HG03469 (cell line): ENCODE measurements around the gene REPS1.
"Not testable (repeated sequence)": the region's sequence is repeated elsewhere in the genome, so short reads cannot be mapped to it uniquely, and the experiment has no call there.

Experiments
- ATAC-seq: cut with Tn5 transposase; IDR thresholded peaks from one replicate; pipeline ENCODE4 v1.9.1; 2021; ENCODE audit warnings: mild to moderate bottlenecking, moderate library complexity, moderate number of reproducible peaks; ENCODE audit not compliant: unreplicated experiment

The REPS1 gene

GRCh38 chr6:138987643-138988468, at the start of gene REPS1:
REPS1 (minus strand) TSS chr6:138988253; CDS start chr6:138987682, 571 bp downstream.
- ATAC-seq = peak; percentile 86

- no peak for ATAC-seq
Measured at GRCh38 chr6:139037490-139037889, 49.4 kb upstream of the REPS1 start.

DNA sequence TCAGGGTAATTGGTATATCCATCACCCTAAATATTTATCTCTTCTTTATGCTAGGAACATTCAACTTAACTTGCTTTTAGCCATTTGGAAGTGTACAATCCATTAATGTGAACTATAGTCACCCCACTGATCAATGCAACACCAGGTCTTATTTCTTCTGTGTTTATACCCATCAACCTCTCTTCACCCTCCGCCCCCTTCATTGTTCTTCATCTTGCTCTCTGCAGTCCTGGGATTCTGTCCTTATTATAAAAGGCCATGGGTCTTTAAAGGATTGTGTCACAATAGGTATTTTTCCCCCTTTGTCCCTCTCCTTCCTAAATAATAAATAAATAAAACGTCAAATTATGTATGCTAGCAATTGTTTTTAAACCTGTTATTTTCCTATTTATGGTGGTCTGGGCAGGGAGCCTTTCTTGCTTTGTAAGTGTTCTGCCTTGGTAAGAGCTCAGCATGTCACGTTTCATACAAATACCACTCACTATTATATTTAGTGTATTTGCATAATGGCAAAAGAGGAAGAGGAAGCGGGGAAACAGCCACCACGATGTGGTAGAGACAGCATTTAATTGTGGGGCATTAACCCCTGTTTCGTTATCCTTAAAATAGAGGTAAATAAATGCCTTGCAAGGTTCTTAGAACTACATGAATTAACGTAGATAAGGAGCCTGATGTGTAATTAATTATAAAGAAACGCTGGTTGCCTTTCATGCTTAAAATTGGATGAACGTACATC, 42.3 kb upstream of the REPS1 start:
- peak; percentile 69 for ATAC-seq

DNA sequence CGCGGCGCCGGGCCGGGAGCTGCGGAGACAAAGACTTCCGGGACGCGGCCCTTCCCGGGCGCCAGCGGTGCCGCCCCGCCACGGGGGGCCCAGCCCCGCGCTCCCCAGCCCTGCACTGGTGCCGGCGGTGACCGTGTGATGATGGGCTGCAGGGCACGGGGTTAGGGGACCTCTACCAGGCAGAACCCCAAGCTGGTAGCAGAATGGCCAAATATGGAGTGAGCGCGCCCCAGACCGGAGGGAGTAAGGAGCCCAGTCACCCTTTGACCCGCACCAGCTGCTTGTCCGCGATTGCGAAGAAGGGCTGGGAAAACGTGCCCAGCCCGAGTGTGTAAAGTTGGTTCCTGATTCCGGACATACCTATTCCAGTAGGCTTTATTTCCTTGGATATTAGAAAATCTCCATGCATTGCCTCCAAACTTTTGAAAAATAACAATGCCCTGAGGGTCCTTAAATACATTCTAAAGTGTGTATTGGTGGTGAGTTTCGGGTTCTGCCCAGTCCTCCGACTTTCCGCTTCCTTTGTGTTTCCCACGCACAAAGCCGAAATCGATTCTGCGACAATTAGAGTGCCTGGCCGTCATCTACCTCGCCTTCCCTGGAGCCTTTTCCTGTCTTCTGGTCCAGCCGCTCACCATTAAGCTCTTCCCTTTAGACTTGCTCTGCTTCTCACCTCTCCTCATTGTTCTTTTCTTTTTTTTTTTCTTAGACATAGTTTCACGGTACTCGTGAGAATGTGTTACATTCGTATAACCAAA, 41.6 kb upstream of the REPS1 start:
- ATAC-seq = peak; percentile 18

DNA sequence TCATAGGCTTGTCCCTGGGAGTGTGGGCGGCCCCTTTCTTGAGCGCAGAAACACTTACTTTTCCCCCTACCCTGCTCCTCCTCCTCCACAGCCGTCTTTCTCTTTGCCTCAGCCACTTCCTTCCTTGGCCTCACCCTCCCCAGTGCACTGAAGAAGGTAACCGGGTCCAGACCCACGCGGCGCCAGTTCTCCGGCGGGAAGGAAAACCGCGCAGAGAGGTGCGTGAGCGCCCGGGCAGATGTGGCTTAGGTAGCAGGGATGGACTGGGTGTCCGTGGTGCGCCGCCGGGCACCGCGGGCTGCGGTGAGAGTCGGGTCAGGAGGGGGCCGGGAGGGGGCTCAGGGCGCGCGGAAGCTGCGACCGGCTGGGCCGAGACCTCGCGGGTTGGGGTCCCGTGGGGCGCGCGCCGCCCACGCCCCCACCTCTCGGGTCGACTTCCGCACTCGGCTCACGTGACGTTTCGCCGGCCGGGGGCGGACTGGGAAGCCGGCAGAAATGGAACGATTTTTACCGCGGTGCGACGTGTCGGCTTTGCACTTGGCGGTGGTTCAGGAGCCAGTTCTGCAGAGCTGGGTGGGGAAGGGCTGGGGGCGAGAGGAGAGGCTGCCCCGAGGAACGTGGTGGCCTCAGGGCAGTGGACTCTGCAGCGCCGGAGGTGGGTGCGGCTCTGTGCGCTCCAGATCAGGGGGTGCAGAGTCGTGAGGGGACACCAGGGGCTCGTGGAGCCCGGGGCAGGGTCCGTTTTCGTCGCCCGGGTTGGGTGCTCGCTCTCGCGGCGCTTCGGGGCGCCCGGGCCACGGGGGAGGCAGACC, 40.8 kb upstream of the REPS1 start, which contains the start of gene ABRACL:
ABRACL (plus strand) TSS at position 88 of the 812 bp plus-strand sequence. CDS start 5,416 bp downstream, outside the sequence.
- peak; percentile 19 for ATAC-seq

GRCh38 chr6:139028215-139028657, 40.2 kb upstream of the REPS1 start:
- ATAC-seq = peak; percentile 24

GRCh38 chr6:139027620-139028182, 39.6 kb upstream of the REPS1 start:
- ATAC-seq = no peak

- ATAC-seq = not testable (repeated sequence)
Measured at GRCh38 chr6:139025416-139025815, 37.4 kb upstream of the REPS1 start.

DNA sequence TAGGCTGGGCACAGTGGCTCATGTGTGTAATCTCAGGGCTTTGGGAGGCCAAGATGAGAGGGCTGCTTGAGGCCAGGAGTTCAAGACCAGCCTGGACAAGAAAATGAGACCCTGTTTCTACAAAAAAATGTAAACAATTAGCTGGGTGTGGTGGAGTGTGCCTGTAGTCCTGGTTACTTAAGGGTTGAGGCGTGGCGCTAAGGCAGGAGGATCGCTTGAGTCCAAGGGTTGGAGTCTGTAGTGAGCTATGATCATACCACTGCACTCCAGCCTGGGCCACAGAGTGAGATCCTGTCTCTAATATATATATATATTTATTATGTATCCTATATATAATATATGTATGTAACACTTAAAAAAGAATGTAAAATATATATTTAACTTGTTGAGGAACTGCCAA, 32.6 kb upstream of the REPS1 start:
- ATAC-seq = no peak

DNA sequence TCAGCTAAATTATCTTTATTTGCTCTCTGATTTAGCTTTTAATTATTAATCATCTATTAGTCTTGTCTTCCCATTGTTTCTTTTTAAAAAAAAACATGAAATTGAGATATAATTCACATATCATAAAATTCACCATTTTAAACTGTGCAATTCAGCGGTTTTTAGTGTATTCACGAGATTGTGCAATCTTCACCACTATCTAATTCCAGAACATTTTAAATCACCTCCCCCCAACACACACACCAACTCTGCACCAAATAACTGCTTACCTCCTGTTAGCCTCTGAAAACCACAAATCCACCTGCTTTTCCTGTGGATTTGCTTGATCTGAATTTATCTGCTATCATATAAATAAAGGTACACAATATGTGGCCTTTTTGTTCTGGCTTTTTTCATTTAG, 31.7 kb upstream of the REPS1 start:
- no peak for ATAC-seq

GRCh38 chr6:139017227-139017626, 29.2 kb upstream of the REPS1 start:
- no peak for ATAC-seq

DNA sequence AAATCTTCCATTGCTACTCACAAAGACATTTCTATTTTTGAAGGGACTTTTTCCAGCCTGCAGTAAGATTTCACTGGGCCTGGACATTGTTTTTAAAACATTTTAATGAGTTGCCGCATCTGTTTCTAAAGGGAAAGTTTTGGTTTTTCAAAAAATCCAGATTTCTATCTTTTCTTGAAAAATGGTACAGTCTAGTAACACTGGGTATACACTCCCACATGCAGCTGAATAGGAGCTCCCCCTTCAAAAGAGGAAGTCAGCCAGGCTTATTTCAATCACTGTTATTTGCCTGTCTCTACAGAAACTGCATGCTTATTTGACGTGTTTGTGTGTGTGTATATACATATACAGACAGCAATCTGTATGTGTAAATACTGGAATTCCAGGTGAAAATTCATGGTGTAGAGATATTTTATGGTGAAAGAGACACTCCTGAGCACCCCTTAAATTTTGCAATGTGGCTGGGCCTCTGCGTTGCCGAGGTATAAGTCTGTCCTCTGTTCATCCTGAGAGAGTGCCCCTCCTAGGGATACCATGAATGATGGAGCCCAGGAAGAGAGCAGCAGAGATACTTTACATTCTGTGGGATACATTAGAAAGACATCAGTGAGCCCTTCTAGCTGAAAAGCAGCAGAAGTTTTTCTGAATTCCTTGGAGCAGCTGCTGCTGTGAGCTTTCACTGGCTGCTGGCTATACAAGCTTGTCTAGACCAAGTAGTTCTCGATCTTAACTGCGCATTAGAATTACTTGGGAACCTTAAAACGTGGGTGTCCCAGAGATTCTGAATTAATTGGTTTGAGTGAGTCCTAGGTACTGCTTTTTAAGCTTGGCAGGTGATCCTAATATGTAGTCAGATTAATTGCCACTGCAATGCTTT, 28.5 kb upstream of the REPS1 start:
- peak; percentile 90 for ATAC-seq

GRCh38 chr6:139014945-139015344, 26.9 kb upstream of the REPS1 start:
- ATAC-seq = no peak

GRCh38 chr6:139013185-139013800, 25.2 kb upstream of the REPS1 start:
- ATAC-seq = no peak

- ATAC-seq = no peak
Measured at GRCh38 chr6:139011980-139012379, 23.9 kb upstream of the REPS1 start.

DNA sequence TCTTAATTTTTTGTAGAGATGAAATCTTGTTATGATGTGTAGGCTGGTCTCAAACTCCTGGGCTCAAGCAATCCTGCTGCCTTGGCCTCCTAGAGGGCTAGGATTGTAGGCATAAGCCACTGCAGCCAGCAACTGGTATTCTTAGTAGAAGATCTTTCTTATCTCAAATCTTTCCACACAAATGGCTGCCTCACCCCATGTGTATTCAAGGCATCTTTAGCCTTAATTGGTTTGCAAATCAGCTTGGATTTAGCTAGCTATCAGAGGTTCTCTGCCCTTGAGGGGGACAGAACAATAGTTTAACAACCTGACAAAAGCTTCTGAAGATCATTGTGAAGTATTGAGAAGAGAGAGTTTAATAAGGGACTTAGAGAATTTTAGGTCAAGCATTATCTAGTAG, 22.6 kb upstream of the REPS1 start:
- no peak for ATAC-seq

DNA sequence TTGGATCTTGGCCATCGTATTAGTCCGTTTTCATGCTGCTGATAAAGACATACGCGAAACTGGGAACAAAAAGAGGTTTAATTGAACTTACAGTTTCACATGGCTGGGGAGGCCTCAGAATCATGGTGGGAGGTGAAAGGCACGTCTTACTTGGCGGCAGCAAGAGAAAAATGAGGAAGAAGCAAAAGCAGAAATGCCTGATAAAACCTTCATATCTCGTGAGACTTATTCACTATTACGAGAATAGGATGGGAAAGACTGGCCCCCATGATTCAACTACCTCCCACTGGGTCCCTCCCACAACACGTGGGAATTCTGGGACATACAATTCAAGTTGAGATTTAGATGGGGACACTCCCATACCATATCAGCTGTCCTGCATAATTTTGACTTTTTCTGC, 20.1 kb upstream of the REPS1 start:
- no peak for ATAC-seq

- no peak for ATAC-seq
Measured at GRCh38 chr6:139007428-139007827, 19.4 kb upstream of the REPS1 start.

DNA sequence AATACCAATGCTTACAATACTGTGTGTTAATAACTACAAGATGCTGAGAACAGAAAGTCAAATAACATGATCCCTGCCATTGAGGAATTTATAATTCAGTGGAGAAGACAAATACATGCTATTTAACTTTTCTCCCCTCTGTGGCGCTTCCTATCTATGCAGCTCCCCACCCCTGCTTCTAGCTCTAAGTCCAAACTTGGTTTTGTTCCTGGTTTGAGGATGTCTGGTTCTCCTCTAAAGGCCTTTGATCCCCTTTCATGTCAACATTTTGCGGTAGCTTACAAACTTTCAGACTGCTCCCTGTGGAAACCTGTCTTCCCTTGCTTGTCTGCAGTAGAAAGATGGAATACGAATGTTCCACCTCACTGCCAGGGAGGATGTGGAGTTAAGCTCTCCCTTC, 18.4 kb upstream of the REPS1 start:
- no peak for ATAC-seq
